KMS-11 (cell line): Measurements from ENCODE around the gene VASH1.

ENCODE experiments used
- H2AFZ ChIP-seq: fragments of 200-600 bp; sonication (generic); 2 replicates; pipeline ENCODE4 v1.6.1; 2016; ENCODE audit warnings: antibody characterized with exemption, mixed run types, low read depth
- H3K27ac ChIP-seq: fragments of 200-600 bp; sonication (generic); 2 replicates; pipeline ENCODE4 v1.6.1; 2016; ENCODE audit warnings: mild to moderate bottlenecking, mixed run types
- H3K27me3 ChIP-seq: fragments of 200-600 bp; sonication (generic); 2 replicates; pipeline ENCODE4 v1.6.1; 2017; ENCODE audit warnings: mild to moderate bottlenecking, low read depth, mixed run types, moderate library complexity; ENCODE audit not compliant: insufficient read depth
- H3K36me3 ChIP-seq: fragments of 200-600 bp; sonication (generic); 2 replicates; pipeline ENCODE4 v1.6.1; 2017; ENCODE audit warnings: mild to moderate bottlenecking, mixed run types; ENCODE audit not compliant: insufficient read depth
- H3K4me1 ChIP-seq: fragments of 200-600 bp; sonication (generic); 2 replicates; pipeline ENCODE4 v1.6.1; 2016; ENCODE audit warnings: mild to moderate bottlenecking, low read depth, mixed run types; ENCODE audit not compliant: poor library complexity, severe bottlenecking
- H3K4me2 ChIP-seq: fragments of 200-600 bp; sonication (generic); 2 replicates; pipeline ENCODE4 v1.7.0; 2016; ENCODE audit warnings: mild to moderate bottlenecking, mixed run types
- H3K4me3 ChIP-seq: fragments of 200-600 bp; sonication (generic); IDR thresholded peaks from 2 replicates; pipeline ENCODE4 v1.6.1; 2017; ENCODE audit warnings: low read depth, low read length, mixed read lengths; ENCODE audit not compliant: insufficient read depth
- H3K79me2 ChIP-seq: fragments of 200-600 bp; sonication (generic); 2 replicates; pipeline ENCODE4 v1.6.1; 2016; ENCODE audit warnings: low read depth, mixed run types; ENCODE audit not compliant: insufficient read depth
- H3K9ac ChIP-seq: fragments of 200-600 bp; sonication (generic); 2 replicates; pipeline ENCODE4 v1.6.1; 2016; ENCODE audit warnings: mild to moderate bottlenecking, mixed run types
- H4K20me1 ChIP-seq: fragments of 200-600 bp; sonication (generic); 2 replicates; pipeline ENCODE4 v1.6.1; 2016; ENCODE audit warnings: mild to moderate bottlenecking, mixed run types; ENCODE audit not compliant: insufficient read depth
- CTCF ChIP-seq: fragments of 200-600 bp; sonication (generic); conservative IDR thresholded peaks from 2 replicates; pipeline ENCODE4 v1.6.1; 2017; ENCODE audit warnings: low read depth, mild to moderate bottlenecking, antibody characterized with exemption, low read length, moderate library complexity, mixed read lengths

The VASH1 gene

GRCh38 chr14:76814726-76815645, 53.7 kb downstream of the VASH1 start:
- no peak overlapping the region for H3K27ac ChIP-seq
- H3K4me1 ChIP-seq, result peaks cover 11% of the 10 kb centered on the region
- H2AFZ ChIP-seq, result no peak overlapping the region
- H3K4me2 ChIP-seq, result no peak overlapping the region
- no peak overlapping the region for H3K4me3 ChIP-seq
- H4K20me1 ChIP-seq, result no peaks in the 10 kb centered on the region
- H3K9ac ChIP-seq, result no peak overlapping the region
- H3K36me3 ChIP-seq, result no peaks in the 10 kb centered on the region
- H3K27me3 ChIP-seq, result no peaks in the 10 kb centered on the region
- no peak for TF ChIP-seq CTCF
- H3K79me2 ChIP-seq, result no peaks in the 10 kb centered on the region

GRCh38 chr14:76820700-76821099, 59.4 kb downstream of the VASH1 start:
- TF ChIP-seq CTCF, result no peak
- no peak overlapping the region for H3K27ac ChIP-seq
- no peaks in the 10 kb centered on the region for H3K4me1 ChIP-seq
- H3K4me3 ChIP-seq, result no peak overlapping the region
- no peaks in the 10 kb centered on the region for H3K79me2 ChIP-seq
- no peaks in the 10 kb centered on the region for H3K27me3 ChIP-seq
- H2AFZ ChIP-seq, result no peak overlapping the region
- no peak overlapping the region for H3K4me2 ChIP-seq
- H4K20me1 ChIP-seq, result no peaks in the 10 kb centered on the region
- no peak overlapping the region for H3K9ac ChIP-seq
- no peaks in the 10 kb centered on the region for H3K36me3 ChIP-seq

GRCh38 chr14:76826122-76826521, 64.9 kb downstream of the VASH1 start, which contains the start of gene LRRC74A:
Gene LRRC74A, plus strand, starts transcription at chr14:76826408. Its CDS starts 290 bp downstream, at chr14:76826698.
- H4K20me1 ChIP-seq, result no peaks in the 10 kb centered on the region
- no peak within 1 kb of the TSS for H3K27ac ChIP-seq
- no peaks in the 10 kb centered on the region for H3K79me2 ChIP-seq
- no peaks in the 10 kb centered on the region for H3K4me1 ChIP-seq
- no peaks in the 10 kb centered on the region for H3K27me3 ChIP-seq
- no peak within 1 kb of the TSS for H2AFZ ChIP-seq
- TF ChIP-seq CTCF, result no peak
- no peak within 1 kb of the TSS for H3K9ac ChIP-seq
- H3K36me3 ChIP-seq, result no peaks in the 10 kb centered on the region
- no peak within 1 kb of the TSS for H3K4me3 ChIP-seq
- H3K4me2 ChIP-seq, result no peak within 1 kb of the TSS

- Histone ChIP-seq H3K36me3 (no peaks in the 10 kb centered on the region), H3K27ac (no peak overlapping the region), H3K9ac (no peak overlapping the region), H4K20me1 (no peaks in the 10 kb centered on the region), H3K27me3 (no peaks in the 10 kb centered on the region), H3K4me2 (no peak overlapping the region), H3K4me1 (no peaks in the 10 kb centered on the region), H2AFZ (no peak overlapping the region), H3K79me2 (no peaks in the 10 kb centered on the region), H3K4me3 (no peak overlapping the region)
- TF ChIP-seq CTCF, result no peak
These were observed 66.5 kb downstream of the VASH1 start for GRCh38 chr14:76827696-76828296.
